ENCODE measurements around the gene WDR73. TPM values are rescaled to one million over a fixed set of nuclear protein-coding genes. Genes with fewer than 3 reads are reported as not detected.
A peak's percentile ranks its signal among the peaks of the same experiment; 100 is the strongest.

WDR73 gene
- polyA plus RNA-seq, 2 of the 4 experiments (the other 2 are of a cell fraction), result 41.0 to 44.7 TPM

GRCh38 chr15:84633311-84634227 is 20.5 kb downstream of the WDR73 start (continued):
- TF ChIP-seq FOXS1 (CRISPR knock-in tag; IDR thresholded peaks at IDR 0.05), result no peak
- TF ChIP-seq ZC3H11A (IDR thresholded peaks at IDR 0.05), result no peak
- no peak for TF ChIP-seq HEYL (CRISPR knock-in tag; IDR thresholded peaks at IDR 0.05)
- TF ChIP-seq HOXB5 (CRISPR knock-in tag; IDR thresholded peaks at IDR 0.05), result no peak
- no peak for TF ChIP-seq CBX8 (IDR thresholded peaks at IDR 0.05)
- TF ChIP-seq REST (IDR thresholded peaks at IDR 0.05), result no peak
- TF ChIP-seq ZFP36 (IDR thresholded peaks at IDR 0.05; ENCODE audit: borderline replicate concordance, partially characterized antibody), result no peak

DNA sequence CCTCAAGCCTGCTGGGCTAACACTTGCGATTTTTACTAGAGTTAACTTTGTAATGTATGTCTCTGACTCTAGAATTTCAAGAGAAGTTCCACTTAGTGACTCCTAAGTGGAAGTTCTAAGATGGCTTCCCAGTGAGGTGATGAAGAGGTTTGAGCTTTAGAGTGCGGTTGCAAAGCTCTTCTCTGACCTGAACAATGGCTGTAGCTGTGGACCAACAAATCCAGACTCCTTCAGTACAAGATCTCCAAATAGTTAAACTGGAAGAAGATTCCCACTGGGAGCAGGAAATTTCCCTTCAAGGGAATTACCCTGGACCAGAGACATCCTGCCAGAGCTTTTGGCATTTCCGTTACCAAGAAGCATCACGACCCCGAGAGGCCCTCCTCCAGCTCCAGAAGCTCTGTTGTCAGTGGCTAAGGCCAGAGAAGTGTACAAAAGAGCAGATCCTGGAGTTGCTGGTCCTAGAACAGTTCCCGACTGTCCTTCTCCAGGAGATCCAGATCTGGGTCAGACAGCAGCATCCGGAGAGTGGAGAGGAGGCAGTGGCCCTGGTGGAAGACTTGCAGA is 22.3 kb downstream of the WDR73 start:
- DNase-seq (ENCODE audit: low read depth in 1 of 2, low spot score in 1 of 2) (no peak), FAIRE-seq (no peak), ATAC-seq (peak; percentile 3 to 17; a peak in 4 of 6 replicates)
- H3K27ac ChIP-seq, result peak overlapping the region; percentile 72 to 89
- H3K4me3 ChIP-seq, result peak overlapping the region; percentile 52
- H3K4me1 ChIP-seq, result peaks cover 24% of the 10 kb centered on the region; the same call in 2 of the 3 replicates
- H3K4me2 ChIP-seq, result peak overlapping the region; percentile 87
- H3K9me3 ChIP-seq, result no peaks in the 10 kb centered on the region
- ChIA-PET POLR2A (interaction anchor here (0.7 to 2.8 kb wide), 11 partner anchors 10 to 103 kb away, joined by 3 to 16 read pairs (median 5); partner anchors contain the start of genes NMB, WDR73 and ZSCAN2), CTCF (interaction anchor here (0.7 to 2.3 kb wide), 14 partner anchors 8 to 416 kb away, joined by 3 to 17 read pairs (median 4); partner anchors contain the start of gene WDR73)
- 70% methylated on average over 7 of the region's 7 CpGs for WGBS (ENCODE audit: missing lambda C conversion rate)
- 0 out of 2 replicates have a peak, but pooled peaks have one; percentile 3 for TF ChIP-seq GATA3 (IDR thresholded peaks at IDR 0.05; ENCODE audit: borderline replicate concordance)
- TF ChIP-seq KDM5A (IDR thresholded peaks at IDR 0.05), result no peak

DNA sequence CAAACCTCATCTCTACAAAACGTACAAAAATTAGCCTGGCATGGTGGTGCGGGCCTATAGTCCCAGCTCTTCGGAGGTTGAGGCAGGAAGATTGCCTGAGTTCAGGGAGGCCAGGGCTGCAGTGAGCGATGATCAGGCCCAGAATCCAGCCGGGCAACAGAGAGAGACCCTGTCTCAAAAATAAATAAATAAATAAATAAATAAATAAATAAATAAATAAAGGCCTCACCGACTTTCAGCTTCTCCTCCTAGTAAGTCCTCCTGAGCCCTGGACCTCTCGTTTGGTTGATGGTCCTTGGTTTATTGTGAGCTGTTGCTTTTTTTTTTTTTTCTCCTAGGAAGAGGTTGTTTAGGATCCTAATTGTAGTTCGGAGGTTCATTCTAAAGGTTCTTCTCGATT is 25.1 kb downstream of the WDR73 start:
- peak; percentile 95 for TF ChIP-seq ZC3H11A (IDR thresholded peaks at IDR 0.05)
- TF ChIP-seq E2F6 (IDR thresholded peaks at IDR 0.05; ENCODE audit: borderline replicate concordance, low read depth), result no peak
- ChIA-PET CTCF (interaction anchor here (0.7 to 1.7 kb wide), 8 partner anchors 9 to 299 kb away, joined by 3 to 4 read pairs (median 3); no protein-coding TSS in a partner anchor), POLR2A (interaction anchor here (0.6 to 1.4 kb wide), 2 partner anchors 28 to 29 kb away, joined by 5 to 6 read pairs; partner anchors contain the start of gene NMB)
- 92% methylated on average over 9 of the region's 9 CpGs for WGBS (ENCODE audit: missing lambda C conversion rate)
- Histone ChIP-seq H3K4me3 (no peak overlapping the region), H3K4me2 (no peak overlapping the region), H3K4me1 (peaks cover 19% of the 10 kb centered on the region; the same call in 2 of the 3 replicates), H3K27ac (no peak overlapping the region), H3K9me3 (peaks cover 4% of the 10 kb centered on the region; the same call in 2 of the 3 replicates)
- ATAC-seq (no peak), FAIRE-seq (no peak), DNase-seq (ENCODE audit: low read depth in 1 of 2, low spot score in 1 of 2) (no peak)

DNA sequence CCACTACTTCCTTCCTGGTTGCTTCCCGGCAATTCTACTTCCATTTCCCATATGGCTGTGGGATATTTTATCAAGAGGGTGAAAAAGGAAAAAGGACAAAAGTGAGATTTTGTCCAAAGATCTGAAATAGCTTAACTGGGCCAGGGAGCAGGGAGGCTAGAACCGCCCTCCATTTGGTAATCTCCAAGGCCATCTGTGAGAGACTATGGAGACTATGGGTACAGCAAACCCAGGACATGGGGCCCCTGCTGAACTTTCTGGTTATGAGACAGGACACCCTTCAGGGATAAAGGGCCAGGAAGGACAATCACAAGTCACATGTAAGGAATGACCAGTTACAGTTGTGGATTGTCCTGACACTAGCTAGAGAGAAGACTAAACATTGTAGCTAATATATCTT is 29.0 kb downstream of the WDR73 start:
- Histone ChIP-seq H3K9me3 (peaks cover 38% of the 10 kb centered on the region), H3K4me3 (no peak overlapping the region), H3K4me2 (no peak overlapping the region), H3K27ac (no peak overlapping the region), H3K4me1 (no peaks in the 10 kb centered on the region)
- ChIA-PET POLR2A (interaction anchor here (1.1 kb wide), 1 partner anchor 91 kb away, joined by 3 read pairs; the partner anchor contains the start of gene SEC11A), CTCF (interaction anchor here (0.7 to 2.7 kb wide), 10 partner anchors 13 to 303 kb away, joined by 3 to 14 read pairs (median 4); partner anchors contain the start of genes NMB, WDR73 and ZSCAN2)
- WGBS (ENCODE audit: missing lambda C conversion rate), result 88% methylated on average over 2 of the region's 2 CpGs
- FAIRE-seq (no peak), DNase-seq (ENCODE audit: low read depth in 1 of 2, low spot score in 1 of 2) (no peak), ATAC-seq (no peak; a peak in 1 of 6 replicates)
- TF ChIP-seq CHD2 (IDR thresholded peaks at IDR 0.05; ENCODE audit: low read length, partially characterized antibody), result no peak
- no peak for TF ChIP-seq MYC (IDR thresholded peaks at IDR 0.05; ENCODE audit: borderline replicate concordance, low read length)
- TF ChIP-seq RARB (CRISPR knock-in tag; IDR thresholded peaks at IDR 0.05), result no peak
- no peak for TF ChIP-seq FOSL2 (IDR thresholded peaks at IDR 0.05)
- no peak for TF ChIP-seq FOSL2 (CRISPR knock-in tag; IDR thresholded peaks at IDR 0.05)
- no peak for TF ChIP-seq CBX8 (IDR thresholded peaks at IDR 0.05)
- TF ChIP-seq, protein P1, sequence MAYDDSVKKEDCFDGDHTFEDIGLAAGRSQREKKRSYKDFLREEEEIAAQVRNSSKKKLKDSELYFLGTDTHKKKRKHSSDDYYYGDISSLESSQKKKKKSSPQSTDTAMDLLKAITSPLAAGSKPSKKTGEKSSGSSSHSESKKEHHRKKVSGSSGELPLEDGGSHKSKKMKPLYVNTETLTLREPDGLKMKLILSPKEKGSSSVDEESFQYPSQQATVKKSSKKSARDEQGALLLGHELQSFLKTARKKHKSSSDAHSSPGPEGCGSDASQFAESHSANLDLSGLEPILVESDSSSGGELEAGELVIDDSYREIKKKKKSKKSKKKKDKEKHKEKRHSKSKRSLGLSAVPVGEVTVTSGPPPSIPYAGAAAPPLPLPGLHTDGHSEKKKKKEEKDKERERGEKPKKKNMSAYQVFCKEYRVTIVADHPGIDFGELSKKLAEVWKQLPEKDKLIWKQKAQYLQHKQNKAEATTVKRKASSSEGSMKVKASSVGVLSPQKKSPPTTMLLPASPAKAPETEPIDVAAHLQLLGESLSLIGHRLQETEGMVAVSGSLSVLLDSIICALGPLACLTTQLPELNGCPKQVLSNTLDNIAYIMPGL (CRISPR knock-in tag; IDR thresholded peaks at IDR 0.05; ENCODE audit: borderline replicate concordance), result no peak
- no peak for TF ChIP-seq MAFK (IDR thresholded peaks at IDR 0.05; ENCODE audit: partially characterized antibody)
- no peak for TF ChIP-seq HDAC2 (IDR thresholded peaks at IDR 0.05)
- no peak for TF ChIP-seq TFCP2L1 (CRISPR knock-in tag; IDR thresholded peaks at IDR 0.05)
- TF ChIP-seq ATOH8 (CRISPR knock-in tag; IDR thresholded peaks at IDR 0.05; ENCODE audit: low read depth), result no peak
- TF ChIP-seq RFX5 (IDR thresholded peaks at IDR 0.05), result no peak
- TF ChIP-seq, protein P2, sequence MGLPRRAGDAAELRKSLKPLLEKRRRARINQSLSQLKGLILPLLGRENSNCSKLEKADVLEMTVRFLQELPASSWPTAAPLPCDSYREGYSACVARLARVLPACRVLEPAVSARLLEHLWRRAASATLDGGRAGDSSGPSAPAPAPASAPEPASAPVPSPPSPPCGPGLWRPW (IDR thresholded peaks at IDR 0.05), result no peak
- no peak for TF ChIP-seq POLR2A (IDR thresholded peaks at IDR 0.05; ENCODE audit: low read length)
